Suprapubic skin (tissue), 4 donors: ENCODE results near the gene TOGARAM2. TPM values are rescaled to one million over a fixed set of nuclear protein-coding genes. Genes with fewer than 3 reads are reported as not detected.
A peak's percentile ranks its signal among the peaks of the same experiment; 100 is the strongest.

Source experiments
- DNase-seq, 2 donors: peaks; one replicate each; pipeline ENCODE4 v3.0.0-alpha.2; 2019; ENCODE audit warnings: low spot score in 2 of 2
- H3K27ac ChIP-seq: fragments of 200-600 bp; sonication (generic); one replicate; pipeline ENCODE4 v1.5.1; 2019
- H3K27me3 ChIP-seq: fragments of 200-600 bp; sonication (generic); one replicate; pipeline ENCODE4 v1.5.1; 2019
- H3K36me3 ChIP-seq: fragments of 200-600 bp; sonication (generic); one replicate; pipeline ENCODE4 v1.5.1; 2019
- H3K4me1 ChIP-seq: fragments of 200-600 bp; sonication (generic); one replicate; pipeline ENCODE4 v1.5.1; 2019
- H3K4me3 ChIP-seq: fragments of 200-600 bp; sonication (generic); one replicate; pipeline ENCODE4 v1.5.1; 2019; ENCODE audit warnings: mild to moderate bottlenecking
- H3K9me3 ChIP-seq: fragments of 200-600 bp; sonication (generic); one replicate; pipeline ENCODE4 v1.5.1; 2019
- EP300 ChIP-seq: sonication (generic); formaldehyde crosslinking; IDR thresholded peaks from one replicate; pipeline ENCODE4 v1.6.1; 2017; ENCODE audit warnings: antibody characterized with exemption
- POLR2A ChIP-seq, 2 donors: fragments of 450-650 bp; IDR thresholded peaks; one replicate each; pipeline ENCODE4 v1.6.1; 2017; ENCODE audit warnings: antibody characterized with exemption in 2 of 2, mild to moderate bottlenecking in 2 of 2, moderate library complexity in 2 of 2
- POLR2AphosphoS5 ChIP-seq, 3 donors: sonication (generic); formaldehyde crosslinking; IDR thresholded peaks; one replicate each; pipeline ENCODE4 v1.6.1; 2017; ENCODE audit warnings: antibody characterized with exemption in 3 of 3
- WGBS: methylation state at CpG from one replicate; pipeline ENCODE4 v1.1.5; 2018; 5-methylcytosine and 5-hydroxymethylcytosine counted together
- total RNA-seq, 4 donors: library from RNA; depleted of rRNA; stranded (reverse); fragments of >200 nt; gene quantifications; one replicate each; pipeline ENCODE4 v1.1.0, GENCODE V29; 2016
- TF ChIP-seq, protein P1 (sequence below), 2 donors: fragments of 200-600 bp in 1 of 2; fragments of 450-650 bp in 1 of 2; sonication (generic) in 1 of 2; IDR thresholded peaks; one replicate each; pipeline ENCODE4 v1.5.1; 2016 to 2019; ENCODE audit warnings: antibody characterized with exemption in 2 of 2, mild to moderate bottlenecking in 1 of 2, moderate library complexity in 1 of 2

Gene TOGARAM2
- total RNA-seq, 4 donors from 2014 or later = 0.08 to 4.9 (median 1.4) TPM

GRCh38 chr2:28949617-28950305 lies 31.3 kb upstream of the TOGARAM2 start:
- Histone ChIP-seq H3K4me3 (no peak overlapping the region), H3K36me3 (peaks cover 40% of the 10 kb centered on the region), H3K27me3 (no peaks in the 10 kb centered on the region), H3K9me3 (no peaks in the 10 kb centered on the region), H3K27ac (no peak overlapping the region), H3K4me1 (peaks cover 28% of the 10 kb centered on the region)
- WGBS = 83% methylated on average over 11 of the region's 11 CpGs
- TF ChIP-seq EP300 (no peak), POLR2AphosphoS5 (IDR thresholded peaks at IDR 0.05) (no peak), POLR2A (IDR thresholded peaks at IDR 0.05) (no peak)
- TF ChIP-seq, protein P1, sequence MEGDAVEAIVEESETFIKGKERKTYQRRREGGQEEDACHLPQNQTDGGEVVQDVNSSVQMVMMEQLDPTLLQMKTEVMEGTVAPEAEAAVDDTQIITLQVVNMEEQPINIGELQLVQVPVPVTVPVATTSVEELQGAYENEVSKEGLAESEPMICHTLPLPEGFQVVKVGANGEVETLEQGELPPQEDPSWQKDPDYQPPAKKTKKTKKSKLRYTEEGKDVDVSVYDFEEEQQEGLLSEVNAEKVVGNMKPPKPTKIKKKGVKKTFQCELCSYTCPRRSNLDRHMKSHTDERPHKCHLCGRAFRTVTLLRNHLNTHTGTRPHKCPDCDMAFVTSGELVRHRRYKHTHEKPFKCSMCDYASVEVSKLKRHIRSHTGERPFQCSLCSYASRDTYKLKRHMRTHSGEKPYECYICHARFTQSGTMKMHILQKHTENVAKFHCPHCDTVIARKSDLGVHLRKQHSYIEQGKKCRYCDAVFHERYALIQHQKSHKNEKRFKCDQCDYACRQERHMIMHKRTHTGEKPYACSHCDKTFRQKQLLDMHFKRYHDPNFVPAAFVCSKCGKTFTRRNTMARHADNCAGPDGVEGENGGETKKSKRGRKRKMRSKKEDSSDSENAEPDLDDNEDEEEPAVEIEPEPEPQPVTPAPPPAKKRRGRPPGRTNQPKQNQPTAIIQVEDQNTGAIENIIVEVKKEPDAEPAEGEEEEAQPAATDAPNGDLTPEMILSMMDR (IDR thresholded peaks at IDR 0.05) = no peak
- no peak for DNase-seq

DNA sequence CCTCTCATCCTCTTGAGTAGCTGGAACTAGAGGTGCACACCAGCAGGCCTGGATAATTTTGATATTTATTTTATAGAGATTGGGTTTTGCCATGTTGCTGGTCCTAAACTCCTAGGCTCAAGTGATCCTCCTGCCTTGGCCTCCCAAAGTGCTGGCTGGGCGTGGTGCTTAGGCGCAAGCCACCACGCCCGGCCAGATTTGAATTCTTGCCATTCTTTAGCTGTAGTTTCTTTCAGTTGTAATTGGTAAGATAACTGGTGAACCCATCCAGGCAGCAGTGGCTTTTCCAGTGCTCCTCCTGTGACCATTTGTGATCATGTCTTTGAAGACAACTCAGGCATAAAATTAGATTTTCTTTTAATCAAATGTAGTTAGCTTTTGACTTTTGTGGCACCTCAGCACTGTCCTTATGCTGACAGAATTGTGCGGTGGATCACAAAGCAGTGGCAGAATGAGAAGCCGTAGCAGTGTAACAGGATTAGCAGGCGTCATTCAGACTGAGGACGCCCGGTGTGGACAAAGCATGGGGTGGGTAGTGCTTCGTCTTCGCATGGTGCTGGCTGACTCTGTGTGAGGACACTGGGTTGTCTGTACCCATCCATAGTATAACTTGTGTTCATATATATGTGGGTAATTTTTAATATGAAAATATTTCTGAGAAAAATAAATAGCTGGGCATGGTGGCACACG lies 30.0 kb upstream of the TOGARAM2 start:
- 92% methylated on average over 12 of the region's 12 CpGs for WGBS

DNA sequence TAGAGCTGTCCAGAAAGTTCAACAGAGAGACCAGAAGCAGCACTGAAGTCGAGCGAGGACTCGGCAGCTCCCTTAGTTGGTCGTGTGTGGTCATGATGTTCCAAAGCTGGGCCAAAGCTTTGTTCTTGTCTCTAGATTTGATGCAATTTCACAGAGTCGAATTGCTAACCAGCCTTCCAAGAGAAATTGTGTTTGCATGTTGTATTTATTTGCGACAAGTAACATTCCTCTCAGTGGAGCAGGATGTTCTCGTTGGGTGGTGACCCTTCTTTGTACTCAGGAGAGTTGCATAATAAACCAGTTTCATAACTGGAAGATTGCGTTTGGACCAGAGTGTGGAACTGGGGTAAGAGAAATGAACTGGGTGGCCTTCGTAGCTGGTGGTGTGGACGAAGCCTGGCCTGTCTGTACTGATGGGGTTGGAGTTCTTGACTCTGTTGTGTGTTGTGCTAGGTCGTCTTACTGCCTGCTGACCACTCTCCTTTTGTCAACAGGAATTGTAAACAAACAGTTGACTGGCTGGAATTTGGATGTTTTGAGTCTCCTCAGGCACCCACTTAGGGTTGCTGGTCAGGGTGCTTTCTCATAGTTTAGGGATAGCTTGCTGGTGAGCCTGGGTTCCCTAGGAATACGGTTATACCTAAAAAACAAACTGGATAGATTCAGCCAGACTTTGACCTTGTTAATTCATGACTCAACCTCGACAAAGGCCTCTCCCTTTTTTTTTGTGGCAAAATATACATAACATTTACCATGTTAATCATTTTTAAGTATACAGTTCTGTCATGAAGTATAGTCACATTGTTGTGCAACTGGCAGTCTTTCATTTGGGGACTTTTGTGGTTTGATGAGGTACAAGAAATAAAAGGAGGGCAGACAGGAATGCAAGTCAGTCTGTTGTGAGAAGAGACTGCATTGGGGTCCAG lies 28.9 kb upstream of the TOGARAM2 start:
- Histone ChIP-seq H3K4me3 (no peak overlapping the region), H3K4me1 (peaks cover 28% of the 10 kb centered on the region), H3K27ac (peak overlapping the region; percentile 85), H3K9me3 (no peaks in the 10 kb centered on the region), H3K27me3 (no peaks in the 10 kb centered on the region), H3K36me3 (peaks cover 16% of the 10 kb centered on the region)
- no peak for TF ChIP-seq POLR2A (IDR thresholded peaks at IDR 0.05)
- TF ChIP-seq, protein P1 (IDR thresholded peaks at IDR 0.05) = no peak
- TF ChIP-seq POLR2AphosphoS5 (IDR thresholded peaks at IDR 0.05) = peak in 2 of 3 donors; percentile 90 to 96
- no peak for TF ChIP-seq EP300
- peak in 1 of 2 donors; percentile 80 for DNase-seq
- WGBS = 56% methylated on average over 13 of the region's 13 CpGs

More for the DNA sequence above, 30.0 kb upstream of the TOGARAM2 start:
- TF ChIP-seq POLR2AphosphoS5 (IDR thresholded peaks at IDR 0.05) = no peak
- TF ChIP-seq, protein P1 (IDR thresholded peaks at IDR 0.05) = no peak
- Histone ChIP-seq H3K36me3 (peaks cover 27% of the 10 kb centered on the region), H3K27ac (peak overlapping the region; percentile 85), H3K4me1 (peaks cover 28% of the 10 kb centered on the region), H3K27me3 (no peaks in the 10 kb centered on the region), H3K4me3 (no peak overlapping the region), H3K9me3 (no peaks in the 10 kb centered on the region)
- DNase-seq = no peak

- Histone ChIP-seq H3K27ac (peak overlapping the region; percentile 85), H3K4me3 (no peak overlapping the region), H3K4me1 (peaks cover 28% of the 10 kb centered on the region), H3K36me3 (peaks cover 13% of the 10 kb centered on the region), H3K9me3 (no peaks in the 10 kb centered on the region), H3K27me3 (no peaks in the 10 kb centered on the region)
- DNase-seq = no peak
- TF ChIP-seq POLR2A (IDR thresholded peaks at IDR 0.05) (no peak), POLR2AphosphoS5 (IDR thresholded peaks at IDR 0.05) (no peak), EP300 (no peak)
- TF ChIP-seq, protein P1 (IDR thresholded peaks at IDR 0.05) = no peak
- 41% methylated on average over 6 of the region's 6 CpGs for WGBS
These were observed 28.3 kb upstream of the TOGARAM2 start for GRCh38 chr2:28952836-28953211.
